Adrenal gland (tissue), 5 donors: ENCODE measurements around the gene PXDN.

Source experiments
- CTCF ChIP-seq, 6 experiments: fragments of 450-650 bp in 4 of 6; fragments of 200-600 bp in 2 of 6; sonication (generic) in 1 of 6; IDR thresholded peaks; 1 replicate in 5 of 6; 2 replicates in 1 of 6; pipeline versions ENCODE4 v1.5.1 to v1.8.0; 2016 to 2021; ENCODE audit warnings: antibody characterized with exemption in 6 of 6, mild to moderate bottlenecking in 2 of 6, moderate library complexity in 1 of 6
- POLR2A ChIP-seq, 2 donors: fragments of 450-650 bp; IDR thresholded peaks; one replicate each; pipeline ENCODE4 v1.6.1; 2017; ENCODE audit warnings: antibody characterized with exemption in 2 of 2, mild to moderate bottlenecking in 2 of 2, moderate library complexity in 1 of 2
- donor health status: DM: no; HTN: no; CAD: no.

- TF ChIP-seq CTCF (IDR thresholded peaks at IDR 0.05): no peak
- no peak for TF ChIP-seq POLR2A (IDR thresholded peaks at IDR 0.05)
These were observed 39.4 kb downstream of the PXDN start for GRCh38 chr2:1704631-1705556.
